GM19043 (cell line): ENCODE measurements around the gene SH2D5.

ENCODE experiments used
- ATAC-seq: cut with Tn5 transposase; IDR thresholded peaks from one replicate; pipeline ENCODE4 v1.9.1; 2021; ENCODE audit warnings: low read depth; ENCODE audit not compliant: unreplicated experiment

Gene SH2D5

GRCh38 chr1:20717452-20718342, 14.8 kb downstream of the SH2D5 start, which contains the start of gene KIF17:
KIF17 (minus strand) TSS chr1:20718007; CDS start chr1:20717706, 301 bp downstream.
- no peak for ATAC-seq

- ATAC-seq, result no peak
Observed at GRCh38 chr1:20716232-20716631, 16.3 kb downstream of the SH2D5 start.

DNA sequence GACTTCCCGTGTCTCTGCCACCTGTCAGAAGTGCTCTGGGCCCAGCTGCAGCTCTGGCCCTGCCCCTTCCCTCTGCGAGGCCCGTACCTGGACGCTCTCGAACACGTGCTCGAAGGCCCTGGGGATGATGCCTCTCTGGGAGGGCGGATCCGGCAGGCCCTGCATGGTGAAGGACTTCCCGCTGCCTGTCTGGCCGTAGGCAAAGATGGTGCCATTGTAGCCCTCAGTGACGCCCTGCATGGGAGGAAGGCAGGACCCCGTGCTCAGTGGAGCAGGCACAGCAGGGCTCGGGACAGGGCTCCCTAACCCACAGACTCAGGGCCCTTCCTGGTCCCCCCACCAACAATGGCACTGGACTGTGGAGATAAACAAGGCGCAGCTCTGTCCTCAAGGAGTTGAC, 17.1 kb downstream of the SH2D5 start:
- ATAC-seq, result no peak

DNA sequence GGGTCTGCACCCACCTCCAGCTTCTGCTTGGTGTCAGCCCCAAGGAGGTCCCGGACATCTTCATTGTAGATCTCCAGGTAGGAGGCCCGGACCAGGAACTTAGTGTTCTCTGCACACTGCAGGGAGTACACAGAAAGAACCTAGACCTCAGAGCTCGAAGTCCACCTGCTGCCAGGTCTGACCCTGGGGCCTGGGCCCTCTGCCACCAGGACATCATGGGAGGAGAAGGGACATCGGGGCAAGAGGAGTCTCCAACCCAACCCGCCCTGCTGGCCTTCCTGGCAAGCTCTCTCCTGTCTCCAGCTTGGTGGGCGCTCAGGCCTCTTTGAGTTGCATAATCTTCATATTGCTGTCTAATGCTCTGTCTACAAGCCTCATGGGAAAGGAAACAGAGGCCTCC, 19.1 kb downstream of the SH2D5 start:
- ATAC-seq, result no peak

- no peak for ATAC-seq
Observed at GRCh38 chr1:20712215-20712577, 20.3 kb downstream of the SH2D5 start.

DNA sequence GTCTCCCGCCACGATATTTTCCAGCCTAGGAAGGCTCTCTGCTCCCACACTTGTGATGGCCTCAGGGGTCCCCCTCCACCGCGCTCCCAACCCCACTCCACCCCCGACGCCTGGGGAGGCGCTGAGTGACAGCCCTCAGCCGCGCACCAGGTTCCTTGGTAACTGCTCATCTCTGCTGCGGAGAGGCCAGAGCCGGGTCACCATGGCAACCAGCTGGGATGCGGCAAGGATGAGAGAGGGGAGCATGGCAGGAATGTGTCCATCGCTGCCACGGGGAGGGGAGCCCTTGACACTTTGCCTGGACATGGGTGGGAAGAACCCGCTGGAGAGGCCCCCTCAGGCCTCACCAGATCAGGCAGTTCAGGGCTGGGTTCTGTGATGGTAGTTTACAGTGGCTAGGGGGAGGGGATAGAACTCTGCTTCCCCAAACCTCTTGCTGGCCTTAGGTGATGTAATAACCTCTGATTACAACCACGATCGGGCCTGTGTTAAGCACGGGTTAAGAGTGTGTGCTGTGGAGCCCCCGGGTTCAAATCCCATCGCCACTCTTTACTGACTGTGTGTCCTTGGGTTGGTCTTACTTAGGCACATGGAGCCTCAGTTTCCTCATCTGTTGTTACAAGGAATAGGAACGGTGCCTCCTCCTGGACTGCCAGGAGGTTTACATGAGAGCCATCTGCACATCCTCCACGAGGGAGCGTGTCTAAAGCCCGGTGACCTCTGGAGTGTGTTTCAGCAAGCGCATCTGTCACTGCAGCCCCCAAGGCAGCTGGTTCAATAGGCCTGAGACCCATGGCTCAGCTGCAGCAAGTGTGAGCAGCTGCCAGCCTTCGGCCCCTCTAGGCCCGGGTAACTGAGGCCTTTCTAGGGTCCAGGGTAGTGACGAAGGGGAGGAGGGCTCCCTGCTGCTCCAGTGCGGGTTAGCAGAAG, 21.0 kb downstream of the SH2D5 start:
- no peak for ATAC-seq

DNA sequence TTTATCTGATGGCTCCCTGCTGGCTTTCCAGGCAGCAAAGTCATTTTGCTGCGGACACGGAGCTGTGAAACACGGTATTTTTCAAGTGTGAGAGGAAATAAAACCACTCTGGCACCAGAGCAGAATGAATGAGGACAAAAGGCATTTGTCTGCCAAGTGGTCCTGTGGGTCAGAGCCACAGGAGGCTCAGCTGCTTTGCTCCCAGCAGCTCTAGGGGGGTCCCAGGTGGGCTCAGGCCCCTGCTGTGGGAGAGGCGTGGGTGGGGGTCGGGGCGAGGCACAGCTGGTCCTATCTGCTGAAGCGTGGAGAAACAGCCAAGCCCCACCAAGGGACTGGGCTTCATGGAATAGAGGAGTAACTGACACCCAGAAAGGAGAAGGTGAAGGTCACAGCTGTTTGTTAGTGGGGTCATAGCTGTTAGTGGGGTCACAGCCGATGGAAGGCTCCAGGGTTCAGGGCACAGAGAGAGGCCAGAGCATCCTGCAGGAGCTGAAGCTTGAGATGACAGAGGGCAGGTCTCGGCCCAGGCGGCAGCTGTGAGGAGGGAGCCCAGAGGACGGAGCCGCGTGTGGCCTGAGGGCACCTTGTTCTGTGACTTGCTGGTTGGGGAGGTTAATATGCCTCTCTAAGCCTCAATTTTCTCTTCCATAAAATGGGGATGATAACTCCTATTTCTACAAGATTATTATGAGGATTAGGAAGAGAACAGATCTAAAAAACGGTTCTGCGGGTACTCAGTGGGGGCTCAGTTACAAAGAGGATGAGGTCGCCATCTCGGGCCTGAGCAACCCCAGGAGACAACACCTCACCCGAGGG, 21.8 kb downstream of the SH2D5 start:
- ATAC-seq, result no peak

DNA sequence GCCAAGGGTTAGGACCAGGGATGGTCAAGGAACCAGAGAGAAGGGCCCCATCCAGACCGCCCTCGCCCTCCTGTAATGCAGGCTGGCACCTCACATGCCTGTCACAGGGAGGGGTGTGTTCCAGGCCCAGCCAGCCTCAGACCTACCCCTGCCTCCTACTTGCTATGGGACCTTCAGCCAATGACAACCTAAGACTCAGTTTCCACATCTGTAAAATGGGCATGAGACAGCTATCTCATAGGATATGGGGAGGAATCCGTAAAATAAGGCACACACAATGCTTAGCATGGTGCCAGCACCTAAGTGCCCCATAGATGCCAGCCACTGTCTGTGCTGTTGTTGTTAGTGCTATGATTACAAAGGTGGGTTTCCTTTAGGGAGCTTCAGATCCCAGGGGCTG, 22.6 kb downstream of the SH2D5 start:
- ATAC-seq, result no peak

DNA sequence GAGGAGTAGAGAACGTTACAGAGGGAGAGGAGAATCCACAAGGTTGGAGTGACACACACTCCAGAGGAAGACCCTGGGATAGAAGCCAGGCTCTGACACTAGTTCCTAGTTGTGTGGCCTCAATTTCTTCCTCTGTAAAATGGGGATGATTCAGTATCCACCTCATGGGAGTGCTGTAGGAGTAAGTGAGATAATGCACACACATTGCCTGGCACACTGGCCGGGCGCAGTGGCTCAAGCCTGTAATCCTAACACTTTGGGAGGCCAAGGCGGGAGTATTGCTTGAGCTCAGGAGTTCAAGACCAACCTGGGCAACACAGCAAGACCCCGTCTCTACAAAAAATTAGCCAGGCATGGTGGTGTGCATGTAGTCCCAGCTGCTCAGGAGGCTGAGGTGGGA, 23.6 kb downstream of the SH2D5 start:
- no peak for ATAC-seq

DNA sequence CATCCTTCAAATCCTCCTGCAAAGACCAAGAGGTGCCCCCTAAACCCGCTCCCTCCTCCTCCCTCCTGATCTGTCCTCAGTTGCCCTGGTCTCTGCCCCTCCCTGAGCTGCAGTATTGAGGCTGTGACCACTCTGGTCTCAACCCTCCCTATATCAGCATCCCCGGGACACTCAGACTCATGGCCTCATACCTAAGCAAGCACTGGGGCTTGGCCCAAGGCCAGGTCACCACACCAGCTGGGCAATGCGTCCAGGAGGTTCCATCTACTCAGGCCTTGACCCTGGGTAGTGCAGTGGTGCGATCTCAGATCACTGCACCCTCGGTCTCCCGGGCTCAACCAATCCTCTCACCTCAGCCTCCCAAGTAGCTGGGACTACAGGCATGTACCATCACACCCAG, 24.4 kb downstream of the SH2D5 start:
- no peak for ATAC-seq

- no peak for ATAC-seq
Observed at GRCh38 chr1:20706841-20707240, 25.7 kb downstream of the SH2D5 start.

- ATAC-seq, result no peak
Observed at GRCh38 chr1:20705203-20705755, 27.2 kb downstream of the SH2D5 start.

GRCh38 chr1:20704390-20705202, 27.9 kb downstream of the SH2D5 start:
- ATAC-seq, result no peak

DNA sequence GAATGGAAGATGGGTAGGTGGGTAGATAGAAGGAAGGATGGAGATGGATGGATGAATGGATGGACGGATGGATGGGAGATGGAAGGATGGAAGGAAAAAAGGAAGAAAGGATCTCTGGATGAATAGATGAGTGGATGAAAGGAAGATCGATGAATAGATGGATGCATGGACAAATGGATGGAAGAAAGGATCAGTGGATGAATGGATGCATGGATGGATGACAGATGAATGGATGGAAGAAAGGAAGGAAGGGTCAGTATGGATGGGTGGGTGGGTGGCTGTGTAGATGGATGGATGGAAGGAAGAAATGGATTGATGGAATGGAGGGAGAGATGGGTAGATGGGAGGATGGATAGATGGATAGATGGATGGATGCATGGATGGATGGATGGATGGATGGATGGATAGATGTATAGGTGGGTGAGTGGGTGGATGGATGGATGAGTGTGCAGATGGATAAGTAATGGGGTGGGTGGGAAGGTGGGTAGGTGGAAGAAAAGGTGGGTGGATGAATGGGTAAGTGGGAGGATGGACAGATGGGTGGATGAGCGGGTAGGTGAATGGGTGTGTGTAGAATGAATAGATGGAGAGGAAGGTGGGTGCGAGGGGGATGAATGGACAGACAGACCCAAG, 29.3 kb downstream of the SH2D5 start:
- ATAC-seq, result no peak

DNA sequence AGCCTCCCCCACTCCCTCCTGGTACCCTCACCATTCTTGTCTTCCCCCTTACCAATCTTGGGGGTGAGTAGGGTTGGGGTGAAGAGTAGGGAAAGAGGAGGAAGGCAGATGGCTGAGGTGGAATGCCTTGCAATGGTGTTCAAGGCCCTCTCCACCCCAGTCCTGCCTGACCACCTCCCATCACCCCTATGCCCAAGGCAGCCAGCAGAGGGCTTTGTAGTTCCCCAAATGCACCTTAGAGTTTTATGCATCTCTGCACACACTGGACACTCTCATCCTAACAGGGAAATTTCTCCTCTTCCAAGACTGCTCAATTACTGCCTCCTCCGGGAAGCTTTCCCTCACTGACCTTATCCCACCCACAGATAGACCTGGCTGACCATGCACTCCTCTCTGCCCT, 30.1 kb downstream of the SH2D5 start:
- no peak for ATAC-seq

- ATAC-seq, result no peak
Observed at GRCh38 chr1:20701847-20702246, 30.7 kb downstream of the SH2D5 start.

DNA sequence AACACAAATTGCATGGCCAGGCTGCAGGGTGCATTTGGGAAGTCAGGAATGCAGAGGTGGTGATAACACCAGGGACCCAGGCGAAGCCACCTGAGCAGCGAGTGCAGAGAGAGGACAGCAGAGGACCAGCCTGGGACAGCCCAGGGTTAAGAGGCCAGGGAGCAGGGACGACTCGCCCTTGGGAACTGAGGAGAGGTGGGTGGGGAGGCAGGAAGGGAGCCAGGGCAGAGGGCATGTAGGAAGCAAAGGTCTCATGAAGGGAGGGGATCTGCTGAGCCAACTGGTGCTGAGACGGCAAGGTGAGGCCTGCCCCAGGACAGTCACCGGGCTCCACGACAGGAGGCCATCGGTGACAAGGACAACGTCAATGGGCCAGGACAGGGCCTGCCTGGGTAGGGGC, 31.1 kb downstream of the SH2D5 start:
- ATAC-seq, result no peak

GRCh38 chr1:20700636-20701215, 31.8 kb downstream of the SH2D5 start:
- no peak for ATAC-seq

- ATAC-seq, result no peak
Observed at GRCh38 chr1:20699558-20699957, 32.9 kb downstream of the SH2D5 start.
